ENCODE data around the gene NTPCR. TPM values are rescaled to one million over a fixed set of nuclear protein-coding genes. Genes with fewer than 3 reads are reported as not detected.

Gene NTPCR
- total RNA-seq, 6 experiments from 2014 or later: 25.5 to 31.8 (median 28.2) TPM

DNA sequence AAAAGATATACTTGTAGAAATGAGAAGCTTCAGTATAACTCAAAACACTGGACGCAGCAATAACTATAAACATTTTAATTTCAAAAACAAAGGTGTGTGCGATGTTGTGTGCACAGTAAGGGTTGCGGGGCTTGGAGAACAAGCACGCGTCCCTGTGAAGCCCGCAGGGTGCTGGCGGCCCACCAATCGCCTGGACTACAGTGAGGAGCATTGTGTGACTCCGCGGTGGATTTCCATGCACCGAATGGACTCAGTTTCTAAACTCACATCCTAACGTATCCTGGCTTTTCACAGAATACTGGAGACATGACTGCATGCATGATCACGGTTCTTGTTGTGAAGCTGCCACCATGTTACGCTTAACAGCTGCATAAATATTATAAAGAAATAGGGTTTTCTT is 33.0 kb downstream of the NTPCR start:
- no peaks in the 10 kb centered on the region for H3K9me3 Mint-ChIP-seq
- TF ChIP-seq, protein P1, sequence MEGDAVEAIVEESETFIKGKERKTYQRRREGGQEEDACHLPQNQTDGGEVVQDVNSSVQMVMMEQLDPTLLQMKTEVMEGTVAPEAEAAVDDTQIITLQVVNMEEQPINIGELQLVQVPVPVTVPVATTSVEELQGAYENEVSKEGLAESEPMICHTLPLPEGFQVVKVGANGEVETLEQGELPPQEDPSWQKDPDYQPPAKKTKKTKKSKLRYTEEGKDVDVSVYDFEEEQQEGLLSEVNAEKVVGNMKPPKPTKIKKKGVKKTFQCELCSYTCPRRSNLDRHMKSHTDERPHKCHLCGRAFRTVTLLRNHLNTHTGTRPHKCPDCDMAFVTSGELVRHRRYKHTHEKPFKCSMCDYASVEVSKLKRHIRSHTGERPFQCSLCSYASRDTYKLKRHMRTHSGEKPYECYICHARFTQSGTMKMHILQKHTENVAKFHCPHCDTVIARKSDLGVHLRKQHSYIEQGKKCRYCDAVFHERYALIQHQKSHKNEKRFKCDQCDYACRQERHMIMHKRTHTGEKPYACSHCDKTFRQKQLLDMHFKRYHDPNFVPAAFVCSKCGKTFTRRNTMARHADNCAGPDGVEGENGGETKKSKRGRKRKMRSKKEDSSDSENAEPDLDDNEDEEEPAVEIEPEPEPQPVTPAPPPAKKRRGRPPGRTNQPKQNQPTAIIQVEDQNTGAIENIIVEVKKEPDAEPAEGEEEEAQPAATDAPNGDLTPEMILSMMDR (IDR thresholded peaks at IDR 0.05): no peak
- no peak overlapping the region for H3K27ac Mint-ChIP-seq
- no peaks in the 10 kb centered on the region; the same call in 1 of the 2 replicates for H3K27me3 Mint-ChIP-seq (ENCODE audit: insufficient read depth)
- peaks cover 33% of the 10 kb centered on the region for H3K4me1 Mint-ChIP-seq (ENCODE audit: low read depth)
- H3K4me3 Mint-ChIP-seq: no peak overlapping the region
- peaks cover 21% of the 10 kb centered on the region for H3K36me3 Mint-ChIP-seq (ENCODE audit: low read depth)
- no peak for DNase-seq

DNA sequence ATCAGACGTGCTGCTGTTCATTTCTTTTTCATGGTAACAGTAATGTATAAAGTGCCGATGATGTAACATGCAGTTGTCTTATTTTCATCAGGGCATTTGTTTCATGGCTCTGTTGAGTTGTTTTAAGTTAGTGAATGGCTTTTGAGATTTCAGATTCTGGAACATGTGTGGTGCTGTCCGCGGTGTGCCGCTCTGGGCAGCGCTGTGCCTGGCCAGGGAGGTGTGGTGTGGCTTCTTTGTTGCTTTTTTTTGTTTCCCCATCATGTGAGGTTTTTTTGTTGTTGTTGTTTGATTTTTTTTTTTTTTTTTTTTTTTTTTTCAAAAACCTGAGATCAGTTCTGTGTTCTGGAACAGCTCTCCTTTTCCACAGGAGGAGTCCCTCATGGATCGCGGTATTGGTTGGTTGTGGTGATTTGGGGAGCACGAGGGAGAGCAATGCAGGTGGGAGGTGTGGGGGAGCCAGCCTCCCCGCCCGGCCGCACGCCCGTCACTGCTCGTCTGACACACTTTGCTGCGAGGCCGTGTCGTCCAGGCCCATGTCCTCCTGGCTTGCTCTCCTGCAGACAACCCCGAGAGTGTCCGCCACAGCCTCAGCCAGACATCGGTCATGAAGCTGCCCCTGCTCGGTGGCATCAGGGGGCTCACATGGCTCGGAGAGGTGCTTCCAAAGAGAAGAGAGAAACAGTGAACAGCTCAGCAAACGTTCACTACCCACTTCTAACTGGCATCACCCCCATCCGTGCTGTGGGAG is 33.6 kb downstream of the NTPCR start:
- Mint-ChIP-seq H3K36me3 (ENCODE audit: low read depth) (peaks cover 18% of the 10 kb centered on the region), H3K27me3 (ENCODE audit: insufficient read depth) (no peaks in the 10 kb centered on the region), H3K27ac (no peak overlapping the region), H3K4me1 (ENCODE audit: low read depth) (peaks cover 39% of the 10 kb centered on the region), H3K9me3 (no peaks in the 10 kb centered on the region), H3K4me3 (no peak overlapping the region)
- TF ChIP-seq, protein P1 (IDR thresholded peaks at IDR 0.05): no peak
- no peak for DNase-seq

DNA sequence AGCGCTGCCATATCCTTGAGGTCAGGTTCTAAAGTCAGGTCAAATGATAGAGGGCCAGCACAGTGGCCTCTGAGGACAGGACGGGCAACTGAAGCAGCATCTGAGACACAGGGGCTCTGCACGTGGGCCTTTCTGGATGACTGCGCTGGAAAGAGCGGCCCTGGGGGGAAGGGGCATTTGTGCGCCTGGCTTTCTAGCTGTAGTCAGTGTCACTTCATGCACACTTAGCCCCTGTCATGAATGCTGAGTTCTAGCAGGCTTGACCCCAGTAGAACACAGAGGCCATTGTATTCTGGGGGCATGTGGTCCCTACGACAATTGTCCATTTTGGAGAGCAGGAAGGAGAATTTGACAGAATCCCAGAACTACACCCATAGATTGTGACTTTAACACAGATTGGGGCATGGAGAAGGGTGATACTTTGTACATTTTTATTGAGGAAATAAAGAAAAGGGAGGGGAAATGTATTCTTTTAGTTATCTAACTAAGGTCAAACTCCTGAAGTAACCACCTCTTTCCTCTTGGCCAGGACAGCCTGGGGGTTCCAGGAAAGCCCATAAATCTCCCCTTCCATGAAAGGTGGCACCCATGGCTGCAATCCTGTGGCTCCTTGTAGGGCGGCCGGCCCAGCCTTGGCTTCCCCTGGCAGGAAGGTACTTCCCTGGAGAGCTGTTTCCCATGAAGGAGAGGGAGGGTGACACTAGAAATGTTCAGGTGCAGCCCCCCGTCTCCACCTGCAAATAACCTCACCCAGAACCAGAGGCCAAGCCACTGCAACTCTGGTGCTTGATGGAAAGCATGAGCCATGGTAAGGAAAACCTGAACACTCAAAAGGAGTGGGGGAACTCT is 34.4 kb downstream of the NTPCR start:
- Mint-ChIP-seq H3K27ac (no peak overlapping the region), H3K27me3 (ENCODE audit: insufficient read depth) (no peaks in the 10 kb centered on the region), H3K4me1 (ENCODE audit: low read depth) (peaks cover 40% of the 10 kb centered on the region), H3K9me3 (no peaks in the 10 kb centered on the region), H3K36me3 (ENCODE audit: low read depth) (peaks cover 15% of the 10 kb centered on the region), H3K4me3 (no peak overlapping the region)
- DNase-seq: no peak
- TF ChIP-seq, protein P1 (IDR thresholded peaks at IDR 0.05): no peak

DNA sequence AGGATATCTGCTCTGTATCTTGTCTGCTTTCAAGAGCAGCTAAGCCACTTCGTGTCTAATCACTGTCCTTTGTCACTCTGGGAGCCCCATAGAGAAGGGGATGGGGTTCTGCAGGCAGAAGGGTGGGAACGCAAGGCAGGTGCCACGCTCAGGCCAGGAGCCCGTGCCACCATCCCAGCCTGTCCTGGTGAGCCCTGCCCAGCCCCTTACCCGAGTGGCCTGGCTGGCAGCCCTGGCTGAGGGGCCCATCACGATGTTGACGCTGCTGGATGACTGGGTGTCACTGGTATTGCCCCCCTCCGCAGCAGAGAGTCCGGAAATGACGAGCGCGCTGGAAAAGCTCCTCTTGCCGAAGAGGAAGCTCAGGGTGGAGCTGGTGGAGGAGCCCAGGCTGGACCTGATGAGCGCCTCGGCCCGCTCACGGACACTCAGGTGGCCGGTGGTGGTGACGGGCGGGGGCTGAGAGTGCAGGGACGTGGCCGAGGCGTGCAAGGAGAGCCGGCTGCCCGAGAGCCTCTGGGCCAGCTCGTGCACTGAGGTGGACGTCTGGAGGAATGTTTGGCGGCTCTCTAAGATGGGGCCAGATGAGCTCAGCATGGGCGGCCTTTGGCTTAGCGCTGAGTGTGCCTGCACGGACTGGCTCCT is 35.6 kb downstream of the NTPCR start:
- H3K4me1 Mint-ChIP-seq (ENCODE audit: low read depth): peaks cover 30% of the 10 kb centered on the region
- peaks cover 12% of the 10 kb centered on the region for H3K36me3 Mint-ChIP-seq (ENCODE audit: low read depth)
- H3K4me3 Mint-ChIP-seq: no peak overlapping the region
- H3K27ac Mint-ChIP-seq: no peak overlapping the region
- H3K27me3 Mint-ChIP-seq (ENCODE audit: insufficient read depth): peaks cover 5% of the 10 kb centered on the region; the same call in 1 of the 2 replicates
- no peaks in the 10 kb centered on the region for H3K9me3 Mint-ChIP-seq
- TF ChIP-seq, protein P1 (IDR thresholded peaks at IDR 0.05): no peak
- no peak for DNase-seq

DNA sequence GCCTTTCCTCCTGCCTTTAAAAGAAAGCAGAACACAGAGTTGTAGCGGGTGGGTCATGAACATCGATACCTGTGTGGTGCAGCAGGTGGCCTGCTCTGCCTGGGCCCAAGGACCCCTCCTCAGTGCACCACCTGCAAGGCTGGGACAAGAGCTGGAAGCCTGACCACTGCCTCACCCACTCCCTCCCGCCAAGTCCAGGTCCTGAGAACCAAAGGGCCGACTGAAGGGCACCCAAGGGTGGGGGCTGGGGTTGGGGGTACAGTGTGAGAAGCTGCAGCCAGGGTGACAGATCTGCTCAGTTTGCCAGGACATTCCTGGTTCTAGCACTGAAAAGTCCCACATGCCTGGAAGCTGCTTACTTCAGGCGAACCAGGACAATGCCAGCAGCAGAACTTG is 36.1 kb downstream of the NTPCR start:
- H3K4me1 Mint-ChIP-seq (ENCODE audit: low read depth): peaks cover 27% of the 10 kb centered on the region
- peaks cover 5% of the 10 kb centered on the region; the same call in 1 of the 2 replicates for H3K27me3 Mint-ChIP-seq (ENCODE audit: insufficient read depth)
- H3K27ac Mint-ChIP-seq: no peak overlapping the region
- no peaks in the 10 kb centered on the region for H3K9me3 Mint-ChIP-seq
- no peak overlapping the region for H3K4me3 Mint-ChIP-seq
- TF ChIP-seq, protein P1 (IDR thresholded peaks at IDR 0.05): no peak
- no peak for DNase-seq
- H3K36me3 Mint-ChIP-seq (ENCODE audit: low read depth): peaks cover 9% of the 10 kb centered on the region; the same call in 1 of the 2 replicates
